ENCODE data around the gene MLLT10.

Gene MLLT10

GRCh38 chr10:21760332-21760731 is 226.3 kb downstream of the MLLT10 start:
- ATAC-seq (ENCODE audit: low read depth) (no peak), DNase-seq (ENCODE audit: low spot score) (no peak)
- no peaks in the 10 kb centered on the region for H3K27me3 ChIP-seq (ENCODE audit: insufficient read depth, poor library complexity, severe bottlenecking)
- H3K4me3 ChIP-seq (ENCODE audit: severe bottlenecking), result no peak overlapping the region
- no peaks in the 10 kb centered on the region for H3K36me3 ChIP-seq (ENCODE audit: low read depth)
- H3K9me3 ChIP-seq (ENCODE audit: severe bottlenecking), result no peaks in the 10 kb centered on the region
- no peaks in the 10 kb centered on the region for H3K4me1 ChIP-seq (ENCODE audit: insufficient read depth, poor library complexity, severe bottlenecking)
- TF ChIP-seq CTCF (IDR thresholded peaks at IDR 0.05; ENCODE audit: poor library complexity, severe bottlenecking), result no peak
- H3K27ac ChIP-seq (ENCODE audit: poor library complexity, severe bottlenecking), result no peak overlapping the region

- no peak for ATAC-seq (ENCODE audit: low read depth)
- Histone ChIP-seq H3K27ac (ENCODE audit: poor library complexity, severe bottlenecking) (no peak overlapping the region), H3K4me1 (ENCODE audit: insufficient read depth, poor library complexity, severe bottlenecking) (no peaks in the 10 kb centered on the region)
Observed at GRCh38 chr10:21764466-21765189, 230.6 kb downstream of the MLLT10 start.

GRCh38 chr10:21769041-21769440 is 235.0 kb downstream of the MLLT10 start:
- Histone ChIP-seq H3K27ac (ENCODE audit: poor library complexity, severe bottlenecking) (no peak overlapping the region), H3K27me3 (ENCODE audit: insufficient read depth, poor library complexity, severe bottlenecking) (no peaks in the 10 kb centered on the region), H3K4me3 (ENCODE audit: severe bottlenecking) (no peak overlapping the region), H3K36me3 (ENCODE audit: low read depth) (no peaks in the 10 kb centered on the region), H3K4me1 (ENCODE audit: insufficient read depth, poor library complexity, severe bottlenecking) (no peaks in the 10 kb centered on the region), H3K9me3 (ENCODE audit: severe bottlenecking) (no peaks in the 10 kb centered on the region)
- TF ChIP-seq CTCF (IDR thresholded peaks at IDR 0.05; ENCODE audit: poor library complexity, severe bottlenecking), result no peak
- ATAC-seq (ENCODE audit: low read depth) (no peak), DNase-seq (ENCODE audit: low spot score) (no peak)

More at GRCh38 chr10:21764466-21765189, 230.6 kb downstream of the MLLT10 start:
- no peak for DNase-seq (ENCODE audit: low spot score)
- Histone ChIP-seq H3K36me3 (ENCODE audit: low read depth) (no peaks in the 10 kb centered on the region), H3K4me3 (ENCODE audit: severe bottlenecking) (no peak overlapping the region), H3K27me3 (ENCODE audit: insufficient read depth, poor library complexity, severe bottlenecking) (no peaks in the 10 kb centered on the region), H3K9me3 (ENCODE audit: severe bottlenecking) (no peaks in the 10 kb centered on the region)
- no peak for TF ChIP-seq CTCF (IDR thresholded peaks at IDR 0.05; ENCODE audit: poor library complexity, severe bottlenecking)

- ATAC-seq (ENCODE audit: low read depth), result no peak
- no peak for DNase-seq (ENCODE audit: low spot score)
- no peak for TF ChIP-seq CTCF (IDR thresholded peaks at IDR 0.05; ENCODE audit: poor library complexity, severe bottlenecking)
Observed at GRCh38 chr10:21771219-21771618, 237.2 kb downstream of the MLLT10 start.

GRCh38 chr10:21776883-21777282 is 242.9 kb downstream of the MLLT10 start:
- H3K27ac ChIP-seq (ENCODE audit: poor library complexity, severe bottlenecking), result no peak overlapping the region
- ATAC-seq (ENCODE audit: low read depth), result no peak
- no peaks in the 10 kb centered on the region for H3K9me3 ChIP-seq (ENCODE audit: severe bottlenecking)
- H3K36me3 ChIP-seq (ENCODE audit: low read depth), result no peaks in the 10 kb centered on the region
- H3K27me3 ChIP-seq (ENCODE audit: insufficient read depth, poor library complexity, severe bottlenecking), result no peaks in the 10 kb centered on the region
- DNase-seq (ENCODE audit: low spot score), result no peak
- no peak overlapping the region for H3K4me3 ChIP-seq (ENCODE audit: severe bottlenecking)
- TF ChIP-seq CTCF (IDR thresholded peaks at IDR 0.05; ENCODE audit: poor library complexity, severe bottlenecking), result no peak
- H3K4me1 ChIP-seq (ENCODE audit: insufficient read depth, poor library complexity, severe bottlenecking), result no peaks in the 10 kb centered on the region

More at GRCh38 chr10:21771219-21771618, 237.2 kb downstream of the MLLT10 start:
- Histone ChIP-seq H3K4me1 (ENCODE audit: insufficient read depth, poor library complexity, severe bottlenecking) (no peaks in the 10 kb centered on the region), H3K27ac (ENCODE audit: poor library complexity, severe bottlenecking) (no peak overlapping the region), H3K4me3 (ENCODE audit: severe bottlenecking) (no peak overlapping the region), H3K36me3 (ENCODE audit: low read depth) (no peaks in the 10 kb centered on the region), H3K27me3 (ENCODE audit: insufficient read depth, poor library complexity, severe bottlenecking) (no peaks in the 10 kb centered on the region), H3K9me3 (ENCODE audit: severe bottlenecking) (no peaks in the 10 kb centered on the region)

All from RWPE2 (cell line).